ENCODE results near the gene CDC73. TPM values are rescaled to one million over a fixed set of nuclear protein-coding genes. Genes with fewer than 3 reads are reported as not detected.
A peak's percentile ranks its signal among the peaks of the same experiment; 100 is the strongest.

Gene CDC73
- total RNA-seq, 1 experiment from 2014 or later: 85.8 TPM

GRCh38 chr1:193201021-193201420, 79.2 kb downstream of the CDC73 start:
- H3K4me3 Mint-ChIP-seq (ENCODE audit: unreplicated experiment): no peak overlapping the region
- intact Hi-C loops (cut with micrococcal nuclease): no loop called here
- DNase-seq (ENCODE audit: unreplicated experiment): no peak
- ChIA-PET CTCF (interaction anchor here (0.7 to 0.9 kb wide), 3 partner anchors 8 to 12 kb away, joined by 3 read pairs; no protein-coding TSS in a partner anchor), POLR2A (interaction anchor here (0.6 kb wide), 1 partner anchor 20 kb away, joined by 5 read pairs; no protein-coding TSS in a partner anchor)
- peaks cover 6% of the 10 kb centered on the region for H3K4me1 Mint-ChIP-seq (ENCODE audit: insufficient read depth, unreplicated experiment)
- no peak overlapping the region for H3K27ac Mint-ChIP-seq (ENCODE audit: low read depth, unreplicated experiment)
- no peaks in the 10 kb centered on the region for H3K9me3 Mint-ChIP-seq (ENCODE audit: unreplicated experiment)
- no peaks in the 10 kb centered on the region for H3K27me3 Mint-ChIP-seq (ENCODE audit: insufficient read depth, unreplicated experiment)
- no TSS peak for BruUV-seq (replicated peaks)
- peaks cover 19% of the 10 kb centered on the region for H3K36me3 Mint-ChIP-seq (ENCODE audit: insufficient read depth, unreplicated experiment)
- no peak for TF ChIP-seq CTCF (IDR thresholded peaks at IDR 0.05; ENCODE audit: unreplicated experiment)

- Mint-ChIP-seq H3K9me3 (ENCODE audit: unreplicated experiment) (peaks cover 28% of the 10 kb centered on the region), H3K4me1 (ENCODE audit: insufficient read depth, unreplicated experiment) (peaks cover 22% of the 10 kb centered on the region), H3K27ac (ENCODE audit: low read depth, unreplicated experiment) (peak overlapping the region; percentile 69), H3K36me3 (ENCODE audit: insufficient read depth, unreplicated experiment) (peaks cover 70% of the 10 kb centered on the region), H3K27me3 (ENCODE audit: insufficient read depth, unreplicated experiment) (no peaks in the 10 kb centered on the region), H3K4me3 (ENCODE audit: unreplicated experiment) (no peak overlapping the region)
- ChIA-PET CTCF (interaction anchor here (1.3 kb wide), 1 partner anchor 27 kb away, joined by 3 read pairs; no protein-coding TSS in a partner anchor), POLR2A (interaction anchor here (1.5 kb wide), 1 partner anchor 8 kb away, joined by 4 read pairs; no protein-coding TSS in a partner anchor)
- TF ChIP-seq CTCF (IDR thresholded peaks at IDR 0.05; ENCODE audit: unreplicated experiment): no peak
- no peak for DNase-seq (ENCODE audit: unreplicated experiment)
- BruUV-seq (replicated peaks): no TSS peak
- intact Hi-C loops (cut with micrococcal nuclease): no loop called here
These were observed 89.2 kb downstream of the CDC73 start for GRCh38 chr1:193210996-193211395.

- Mint-ChIP-seq H3K9me3 (ENCODE audit: unreplicated experiment) (peaks cover 28% of the 10 kb centered on the region), H3K4me3 (ENCODE audit: unreplicated experiment) (no peak overlapping the region), H3K27me3 (ENCODE audit: insufficient read depth, unreplicated experiment) (no peaks in the 10 kb centered on the region), H3K36me3 (ENCODE audit: insufficient read depth, unreplicated experiment) (peaks cover 70% of the 10 kb centered on the region), H3K4me1 (ENCODE audit: insufficient read depth, unreplicated experiment) (peaks cover 22% of the 10 kb centered on the region), H3K27ac (ENCODE audit: low read depth, unreplicated experiment) (peak overlapping the region; percentile 69)
- peak; percentile 68 for DNase-seq (ENCODE audit: unreplicated experiment)
- intact Hi-C loops (cut with micrococcal nuclease): no loop called here
- ChIA-PET CTCF (no interaction called here), POLR2A (no interaction called here)
- no peak for TF ChIP-seq CTCF (IDR thresholded peaks at IDR 0.05; ENCODE audit: unreplicated experiment)
- BruUV-seq (replicated peaks): no TSS peak
These were observed 89.7 kb downstream of the CDC73 start for GRCh38 chr1:193211539-193211938.

- peaks cover 20% of the 10 kb centered on the region for H3K9me3 Mint-ChIP-seq (ENCODE audit: unreplicated experiment)
- BruUV-seq (replicated peaks): TSS peak; percentile 7
- POLR2A ChIA-PET: interaction anchor here (0.7 kb wide), 1 partner anchor 17 kb away, joined by 3 read pairs; no protein-coding TSS in a partner anchor
- no peak for TF ChIP-seq CTCF (IDR thresholded peaks at IDR 0.05; ENCODE audit: unreplicated experiment)
- H3K27me3 Mint-ChIP-seq (ENCODE audit: insufficient read depth, unreplicated experiment): no peaks in the 10 kb centered on the region
- CTCF ChIA-PET: interaction anchor here (0.6 kb wide), 1 partner anchor 190 kb away, joined by 3 read pairs; no protein-coding TSS in a partner anchor
- H3K4me3 Mint-ChIP-seq (ENCODE audit: unreplicated experiment): no peak overlapping the region
- intact Hi-C loops (cut with micrococcal nuclease): no loop called here
- no peak overlapping the region for H3K27ac Mint-ChIP-seq (ENCODE audit: low read depth, unreplicated experiment)
- H3K4me1 Mint-ChIP-seq (ENCODE audit: insufficient read depth, unreplicated experiment): peaks cover 22% of the 10 kb centered on the region
- DNase-seq (ENCODE audit: unreplicated experiment): no peak
- H3K36me3 Mint-ChIP-seq (ENCODE audit: insufficient read depth, unreplicated experiment): peaks cover 69% of the 10 kb centered on the region
These were observed 90.8 kb downstream of the CDC73 start for GRCh38 chr1:193212637-193213036.
